OCI-LY1 (cell line): ENCODE results near the gene GPR173.

Source experiments
- EZH2 ChIP-seq: fragments of 200-600 bp; sonication (generic), shearing (Covaris generic); IDR thresholded peaks from 2 replicates; pipeline ENCODE4 v1.8.0; 2017; ENCODE audit warnings: borderline replicate concordance, mixed run types, mild to moderate bottlenecking, antibody characterized with exemption, low read length, moderate library complexity, mixed read lengths
- TF ChIP-seq, protein P1 (sequence below): fragments of 200-600 bp; sonication (generic), shearing (Covaris generic); IDR thresholded peaks from 2 replicates; pipeline ENCODE4 v1.5.1; 2017; ENCODE audit warnings: mild to moderate bottlenecking, antibody characterized with exemption, low read length, moderate library complexity, mixed read lengths

DNA sequence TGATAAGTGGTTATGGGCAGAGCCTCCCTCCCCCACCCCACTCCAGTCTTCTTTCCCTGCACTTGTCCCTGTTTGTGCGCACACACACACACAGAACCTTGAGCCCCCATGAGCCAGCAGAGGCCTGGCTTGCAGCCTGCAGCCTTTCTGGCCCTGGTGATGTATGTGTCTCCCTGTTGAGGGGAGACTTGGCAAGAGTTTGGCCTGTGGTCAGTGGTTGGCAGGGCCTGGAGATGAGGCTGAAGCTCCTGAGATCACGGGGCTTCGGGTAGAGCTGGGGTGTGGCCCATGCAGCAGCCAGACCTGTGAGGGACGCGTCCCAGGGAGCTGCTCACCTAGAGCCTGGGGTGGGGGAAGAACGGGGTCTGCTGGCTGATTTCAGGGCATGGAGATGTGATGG, 2.3 kb downstream of the GPR173 start:
- TF ChIP-seq, protein P1, sequence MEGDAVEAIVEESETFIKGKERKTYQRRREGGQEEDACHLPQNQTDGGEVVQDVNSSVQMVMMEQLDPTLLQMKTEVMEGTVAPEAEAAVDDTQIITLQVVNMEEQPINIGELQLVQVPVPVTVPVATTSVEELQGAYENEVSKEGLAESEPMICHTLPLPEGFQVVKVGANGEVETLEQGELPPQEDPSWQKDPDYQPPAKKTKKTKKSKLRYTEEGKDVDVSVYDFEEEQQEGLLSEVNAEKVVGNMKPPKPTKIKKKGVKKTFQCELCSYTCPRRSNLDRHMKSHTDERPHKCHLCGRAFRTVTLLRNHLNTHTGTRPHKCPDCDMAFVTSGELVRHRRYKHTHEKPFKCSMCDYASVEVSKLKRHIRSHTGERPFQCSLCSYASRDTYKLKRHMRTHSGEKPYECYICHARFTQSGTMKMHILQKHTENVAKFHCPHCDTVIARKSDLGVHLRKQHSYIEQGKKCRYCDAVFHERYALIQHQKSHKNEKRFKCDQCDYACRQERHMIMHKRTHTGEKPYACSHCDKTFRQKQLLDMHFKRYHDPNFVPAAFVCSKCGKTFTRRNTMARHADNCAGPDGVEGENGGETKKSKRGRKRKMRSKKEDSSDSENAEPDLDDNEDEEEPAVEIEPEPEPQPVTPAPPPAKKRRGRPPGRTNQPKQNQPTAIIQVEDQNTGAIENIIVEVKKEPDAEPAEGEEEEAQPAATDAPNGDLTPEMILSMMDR, result no peak
- TF ChIP-seq EZH2, result no peak
